MM.1S (cell line): Measurements from ENCODE around the gene ARFGEF3.
"Not testable (repeated sequence)": the region's sequence is repeated elsewhere in the genome, so short reads cannot be mapped to it uniquely, and the experiment has no call there.

Source experiments
- DNase-seq: peaks from one replicate; pipeline ENCODE4 v3.0.0-alpha.2; 2015
- H2AFZ ChIP-seq: fragments of 300-600 bp; sonication (generic); 2 replicates; pipeline ENCODE4 v1.6.0; 2016; ENCODE audit warnings: antibody characterized with exemption, low read length
- H3F3A ChIP-seq: fragments of 300-600 bp; sonication (generic); 2 replicates; pipeline ENCODE4 v1.6.1; 2016; ENCODE audit warnings: mild to moderate bottlenecking, antibody characterized with exemption, low read length, moderate library complexity, mixed read lengths; ENCODE audit not compliant: insufficient read depth
- H3K27ac ChIP-seq: fragments of 300-600 bp; sonication (generic); 2 replicates; pipeline ENCODE4 v1.5.1; 2016; ENCODE audit warnings: mild to moderate bottlenecking, low read length
- H3K27me3 ChIP-seq: fragments of 300-600 bp; sonication (generic); replicated peaks from 2 replicates; pipeline ENCODE4 v1.6.0; 2016; ENCODE audit warnings: low read length; ENCODE audit not compliant: insufficient read depth
- H3K36me3 ChIP-seq: fragments of 300-600 bp; sonication (generic); replicated peaks from 2 replicates; pipeline ENCODE4 v1.6.1; 2016; ENCODE audit warnings: mild to moderate bottlenecking, low read length, mixed read lengths; ENCODE audit not compliant: insufficient read depth
- H3K4me1 ChIP-seq: fragments of 300-600 bp; sonication (generic); 2 replicates; pipeline ENCODE4 v1.6.1; 2016; ENCODE audit warnings: low read length, mixed read lengths
- H3K4me2 ChIP-seq: fragments of 300-600 bp; sonication (generic); 2 replicates; pipeline ENCODE4 v1.6.0; 2016; ENCODE audit warnings: low read depth, low read length
- H3K4me3 ChIP-seq: fragments of 300-600 bp; sonication (generic); 2 replicates; pipeline ENCODE4 v1.5.1; 2016; ENCODE audit warnings: low read length, mixed read lengths
- H3K79me2 ChIP-seq: fragments of 300-600 bp; sonication (generic); 2 replicates; pipeline ENCODE4 v1.6.1; 2016; ENCODE audit warnings: mixed run types, low read length, mixed read lengths
- H3K9ac ChIP-seq: fragments of 300-600 bp; sonication (generic); 2 replicates; pipeline ENCODE4 v1.6.1; 2016; ENCODE audit warnings: low read length, mixed read lengths
- H3K9me2 ChIP-seq: fragments of 300-600 bp; sonication (generic); replicated peaks from 2 replicates; pipeline ENCODE4 v1.6.1; 2016; ENCODE audit warnings: mild to moderate bottlenecking, low read length, mixed read lengths; ENCODE audit not compliant: insufficient read depth
- H3K9me3 ChIP-seq: fragments of 300-600 bp; sonication (generic); replicated peaks from 2 replicates; pipeline ENCODE4 v1.6.1; 2016; ENCODE audit warnings: mild to moderate bottlenecking, low read length, mixed read lengths; ENCODE audit not compliant: insufficient read depth
- H4K20me1 ChIP-seq: fragments of 300-600 bp; sonication (generic); 2 replicates; pipeline ENCODE4 v1.6.1; 2016; ENCODE audit warnings: mild to moderate bottlenecking, low read length, moderate library complexity, mixed read lengths; ENCODE audit not compliant: insufficient read depth
- CTCF ChIP-seq: fragments of 300-600 bp; sonication (generic); IDR thresholded peaks from 2 replicates; pipeline ENCODE4 v1.5.1; 2016; ENCODE audit warnings: antibody characterized with exemption, low read length, mixed read lengths
- EZH2 ChIP-seq: fragments of 300-600 bp; sonication (generic); optimal IDR thresholded peaks from 2 replicates; pipeline ENCODE3; 2017; ENCODE audit warnings: low read depth, mild to moderate bottlenecking, antibody characterized with exemption, low read length, mixed read lengths
- EZH2phosphoT487 ChIP-seq: fragments of 300-600 bp; sonication (generic); IDR thresholded peaks from 2 replicates; pipeline ENCODE4 v1.6.1; 2018; ENCODE audit warnings: antibody characterized with exemption, low read length

The ARFGEF3 gene

GRCh38 chr6:138211048-138211581, 49.4 kb downstream of the ARFGEF3 start:
- Histone ChIP-seq H3K27ac (no peak overlapping the region), H3K36me3 (no peaks in the 10 kb centered on the region), H3K4me3 (no peak overlapping the region), H3K27me3 (no peaks in the 10 kb centered on the region), H4K20me1 (no peaks in the 10 kb centered on the region), H3K4me2 (no peak overlapping the region), H3K9me2 (no peaks in the 10 kb centered on the region), H3K9ac (no peak overlapping the region), H3K79me2 (no peaks in the 10 kb centered on the region), H3F3A (no peaks in the 10 kb centered on the region), H3K9me3 (no peaks in the 10 kb centered on the region), H3K4me1 (peaks cover 5% of the 10 kb centered on the region), H2AFZ (no peak overlapping the region)
- TF ChIP-seq CTCF, result peak; percentile 17; the same call in 1 of the 2 replicates
- no peak for TF ChIP-seq EZH2
- no peak for DNase-seq

- Histone ChIP-seq H3K36me3 (no peaks in the 10 kb centered on the region), H3K9me3 (no peaks in the 10 kb centered on the region), H3K27ac (no peak overlapping the region), H2AFZ (no peak overlapping the region), H3F3A (no peaks in the 10 kb centered on the region), H3K4me2 (no peak overlapping the region), H3K27me3 (no peaks in the 10 kb centered on the region), H3K9ac (no peak overlapping the region), H3K9me2 (no peaks in the 10 kb centered on the region), H4K20me1 (no peaks in the 10 kb centered on the region), H3K4me3 (no peak overlapping the region), H3K4me1 (peaks cover 5% of the 10 kb centered on the region), H3K79me2 (no peaks in the 10 kb centered on the region)
- no peak for DNase-seq
- TF ChIP-seq EZH2, result no peak
- no peak for TF ChIP-seq CTCF
- TF ChIP-seq EZH2phosphoT487, result no peak
Measured at GRCh38 chr6:138211601-138212000, 49.9 kb downstream of the ARFGEF3 start.

GRCh38 chr6:138212530-138212929, 50.8 kb downstream of the ARFGEF3 start:
- H3F3A ChIP-seq, H3K27ac ChIP-seq, H3K27me3 ChIP-seq: not testable (repeated sequence)

GRCh38 chr6:138215093-138215782, 53.5 kb downstream of the ARFGEF3 start:
- H3K36me3 ChIP-seq, result no peaks in the 10 kb centered on the region
- H3K4me2 ChIP-seq, result no peak overlapping the region
- H3F3A ChIP-seq, result no peaks in the 10 kb centered on the region
- H3K4me1 ChIP-seq, result no peaks in the 10 kb centered on the region
- no peak overlapping the region for H3K27ac ChIP-seq
- H3K9me2 ChIP-seq, result no peaks in the 10 kb centered on the region; the same call in 1 of the 2 replicates
- TF ChIP-seq CTCF (no peak), EZH2 (no peak), EZH2phosphoT487 (no peak)
- H2AFZ ChIP-seq, result no peak overlapping the region
- no peaks in the 10 kb centered on the region for H4K20me1 ChIP-seq
- no peaks in the 10 kb centered on the region for H3K79me2 ChIP-seq
- H3K9ac ChIP-seq, result no peak overlapping the region
- no peak for DNase-seq
- no peak overlapping the region for H3K4me3 ChIP-seq
- H3K27me3 ChIP-seq, result no peaks in the 10 kb centered on the region
- no peaks in the 10 kb centered on the region for H3K9me3 ChIP-seq

More at GRCh38 chr6:138212530-138212929, 50.8 kb downstream of the ARFGEF3 start:
- H3K9me3 ChIP-seq, H3K4me2 ChIP-seq, H3K4me3 ChIP-seq, H3K9me2 ChIP-seq, H3K4me1 ChIP-seq, H4K20me1 ChIP-seq, DNase-seq, H3K36me3 ChIP-seq, H3K79me2 ChIP-seq, H2AFZ ChIP-seq, H3K9ac ChIP-seq: not testable (repeated sequence)
